LoVo (cell line): ENCODE results near the gene USF2.
"Not testable (repeated sequence)": the region's sequence is repeated elsewhere in the genome, so short reads cannot be mapped to it uniquely, and the experiment has no call there.

Experiments
- DNase-seq: peaks from one replicate; pipeline ENCODE4 v3.0.0-alpha.2; 2016; ENCODE audit warnings: low spot score

The USF2 gene

GRCh38 chr19:35268536-35269437 lies at the start of gene USF2:
Gene USF2, plus strand, starts transcription at chr19:35268962. Its CDS starts 140 bp downstream, at chr19:35269102.
- DNase-seq = peak; percentile 61

GRCh38 chr19:35219008-35219407 lies 49.8 kb upstream of the USF2 start:
- no peak for DNase-seq

- DNase-seq = no peak
Observed at GRCh38 chr19:35220315-35220921, 48.3 kb upstream of the USF2 start.

- DNase-seq = not testable (repeated sequence)
Observed at GRCh38 chr19:35220973-35221590, 47.7 kb upstream of the USF2 start.

GRCh38 chr19:35222373-35223015 lies 46.3 kb upstream of the USF2 start:
- no peak for DNase-seq

GRCh38 chr19:35223084-35223790 lies 45.5 kb upstream of the USF2 start:
- no peak for DNase-seq

GRCh38 chr19:35223862-35224505 lies 44.8 kb upstream of the USF2 start:
- no peak for DNase-seq

- DNase-seq = no peak
Observed at GRCh38 chr19:35224681-35225571, 43.8 kb upstream of the USF2 start.

GRCh38 chr19:35225951-35226350 lies 42.8 kb upstream of the USF2 start:
- DNase-seq = no peak

- DNase-seq = no peak
Observed at GRCh38 chr19:35226748-35227147, 42.0 kb upstream of the USF2 start.

- no peak for DNase-seq
Observed at GRCh38 chr19:35228177-35228930, 40.4 kb upstream of the USF2 start, which contains the start of gene FAM187B. Gene FAM187B, minus strand, starts transcription at chr19:35228739. Its CDS starts 59 bp downstream, at chr19:35228680.

GRCh38 chr19:35229601-35230000 lies 39.2 kb upstream of the USF2 start:
- no peak for DNase-seq

GRCh38 chr19:35231956-35232645 lies 36.7 kb upstream of the USF2 start:
- no peak for DNase-seq

- no peak for DNase-seq
Observed at GRCh38 chr19:35232912-35233311, 35.9 kb upstream of the USF2 start.

- no peak for DNase-seq
Observed at GRCh38 chr19:35236638-35237400, 31.9 kb upstream of the USF2 start.

- DNase-seq = not testable (repeated sequence)
Observed at GRCh38 chr19:35239597-35239996, 29.2 kb upstream of the USF2 start.

GRCh38 chr19:35240327-35240726 lies 28.4 kb upstream of the USF2 start:
- no peak for DNase-seq

- DNase-seq = no peak
Observed at GRCh38 chr19:35241417-35241816, 27.3 kb upstream of the USF2 start.
